Thyroid gland (tissue), 4 donors: Measurements from ENCODE around the gene VWA1. TPM values are rescaled to one million over a fixed set of nuclear protein-coding genes. Genes with fewer than 3 reads are reported as not detected.
A peak's percentile ranks its signal among the peaks of the same experiment; 100 is the strongest.

ENCODE experiments used
- DNase-seq, 2 donors: peaks; one replicate each; pipeline ENCODE4 v3.0.0-alpha.2; 2019
- H3K27ac ChIP-seq, 3 donors: fragments of 200-600 bp; sonication (generic); 1 replicate in 2 of 3; 2 replicates in 1 of 3; pipeline ENCODE4 v1.5.1; 2016 to 2019; ENCODE audit warnings: mild to moderate bottlenecking in 1 of 3, moderate library complexity in 1 of 3
- H3K27me3 ChIP-seq: fragments of 200-600 bp; sonication (generic); one replicate; pipeline ENCODE4 v1.5.1; 2019
- H3K36me3 ChIP-seq, 2 donors: fragments of 200-600 bp; sonication (generic); one replicate each; pipeline ENCODE4 v1.5.1; 2016 to 2019
- H3K4me1 ChIP-seq, 2 donors: fragments of 200-600 bp; sonication (generic); one replicate each; pipeline ENCODE4 v1.5.1; 2017 to 2019
- H3K4me3 ChIP-seq, 3 donors: fragments of 200-600 bp; sonication (generic); replicated peaks in 1 of 3; 1 replicate in 2 of 3; 2 replicates in 1 of 3; pipeline ENCODE4 v1.5.1; 2016; ENCODE audit warnings: mild to moderate bottlenecking in 1 of 3
- H3K9me3 ChIP-seq: fragments of 200-600 bp; sonication (generic); one replicate; pipeline ENCODE4 v1.5.1; 2017
- CTCF ChIP-seq, 6 experiments: fragments of 200-600 bp in 3 of 6; fragments of 450-650 bp in 3 of 6; sonication (generic) in 3 of 6; IDR thresholded peaks; one replicate each; pipeline ENCODE4 v1.5.1; 2016 to 2019; ENCODE audit warnings: antibody characterized with exemption in 6 of 6, mild to moderate bottlenecking in 2 of 6, inconsistent platforms in 1 of 6, moderate library complexity in 1 of 6
- POLR2A ChIP-seq, 2 donors: fragments of 450-650 bp; IDR thresholded peaks; one replicate each; pipeline ENCODE4 v1.6.1; 2017; ENCODE audit warnings: antibody characterized with exemption in 2 of 2, mild to moderate bottlenecking in 2 of 2, moderate library complexity in 1 of 2
- WGBS, 2 donors: methylation state at CpG; one replicate each; pipeline ENCODE4 v1.1.5; 2017; 5-methylcytosine and 5-hydroxymethylcytosine counted together
- intact Hi-C: fragments of 100-400 bp; cut with DNase I; formaldehyde crosslinking; loops from one replicate; pipeline ENCODE4 v1.15.1; 2023
- total RNA-seq, 4 donors: library from RNA; depleted of rRNA; stranded (reverse); fragments of >200 nt; gene quantifications; one replicate each; pipeline ENCODE4 v1.2.3, GENCODE V29; 2016

Gene VWA1
- total RNA-seq, 4 donors from 2014 or later: 11.4 to 52.0 (median 30.3) TPM

DNA sequence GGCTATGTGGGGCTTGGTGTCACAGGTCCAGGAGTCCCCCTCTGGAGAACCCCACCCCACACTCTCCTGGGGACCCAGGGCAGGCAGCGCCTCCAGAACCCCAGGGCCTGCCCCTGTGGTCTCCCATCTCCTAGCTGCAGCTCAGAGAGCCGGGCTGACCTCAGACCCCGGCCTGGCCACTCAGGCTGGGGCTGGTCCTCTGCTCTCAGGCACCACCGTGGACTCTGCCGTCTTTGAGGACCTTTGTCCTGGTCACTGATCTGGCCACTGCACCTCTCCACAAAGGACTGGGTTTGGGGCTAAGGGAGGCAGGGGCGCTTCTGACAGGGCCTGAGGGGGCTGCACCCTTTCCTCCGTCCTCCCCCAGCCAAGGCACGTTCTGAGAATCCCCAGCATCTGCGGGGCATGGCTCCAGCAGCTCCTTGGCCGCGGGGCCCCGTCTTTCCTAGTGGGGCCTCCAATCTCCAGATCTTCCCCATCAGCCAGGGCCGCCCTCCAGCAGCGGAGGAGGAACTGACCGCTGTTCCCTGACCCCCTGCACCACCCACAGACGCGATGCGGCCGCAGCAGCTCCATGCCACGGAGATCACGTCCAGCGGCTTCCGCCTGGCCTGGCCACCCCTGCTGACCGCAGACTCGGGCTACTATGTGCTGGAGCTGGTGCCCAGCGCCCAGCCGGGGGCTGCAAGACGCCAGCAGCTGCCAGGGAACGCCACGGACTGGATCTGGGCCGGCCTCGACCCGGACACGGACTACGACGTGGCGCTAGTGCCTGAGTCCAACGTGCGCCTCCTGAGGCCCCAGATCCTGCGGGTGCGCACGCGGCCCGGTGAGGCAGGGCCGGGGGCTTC lies 3.3 kb downstream of the VWA1 start:
- no peak overlapping the region for H3K27ac ChIP-seq
- peaks cover 7 to 34% of the 10 kb centered on the region in 2 donors for H3K4me1 ChIP-seq
- no peaks in the 10 kb centered on the region for H3K27me3 ChIP-seq
- H3K9me3 ChIP-seq: no peaks in the 10 kb centered on the region
- TF ChIP-seq POLR2A (IDR thresholded peaks at IDR 0.05) (no peak), CTCF (IDR thresholded peaks at IDR 0.05) (no peak)
- WGBS, 2 donors: 84 to 85% methylated on average over 12 to 14 of the region's 45 CpGs
- H3K36me3 ChIP-seq: no peaks in the 10 kb centered on the region
- no peak overlapping the region for H3K4me3 ChIP-seq
- intact Hi-C loops: no loop called here
- DNase-seq: no peak

DNA sequence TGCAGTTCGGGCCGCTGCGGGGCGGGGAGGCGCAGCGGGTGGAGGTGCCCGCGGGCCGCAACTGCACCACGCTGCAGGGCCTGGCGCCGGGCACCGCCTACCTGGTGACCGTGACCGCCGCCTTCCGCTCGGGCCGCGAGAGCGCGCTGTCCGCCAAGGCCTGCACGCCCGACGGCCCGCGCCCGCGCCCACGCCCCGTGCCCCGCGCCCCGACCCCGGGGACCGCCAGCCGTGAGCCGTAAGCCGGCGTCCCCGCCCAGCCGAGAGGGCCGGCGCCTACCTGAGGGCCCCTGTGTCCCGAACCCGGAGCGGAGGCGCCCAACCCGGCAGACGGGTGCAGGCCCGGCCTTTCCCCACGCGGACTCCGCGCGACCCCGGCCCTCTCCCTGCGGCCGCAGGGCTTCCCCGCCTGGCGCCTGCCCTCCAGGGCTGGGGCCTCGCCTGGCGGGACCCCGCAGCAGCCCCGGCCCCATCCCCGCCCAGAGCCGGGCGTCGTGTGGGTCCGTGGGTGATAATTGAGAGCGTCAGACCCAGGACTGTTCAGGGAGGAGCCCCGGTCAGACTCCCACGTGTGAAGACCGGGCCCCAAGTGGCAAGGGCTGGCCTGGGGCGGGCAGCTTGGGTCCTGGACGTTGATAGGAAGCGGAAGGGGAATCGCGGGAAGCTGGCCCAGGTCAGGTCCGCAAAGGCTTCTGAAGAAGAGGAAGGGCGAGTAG lies 4.2 kb downstream of the VWA1 start:
- Histone ChIP-seq H3K36me3 (no peaks in the 10 kb centered on the region), H3K4me3 (no peak overlapping the region), H3K27me3 (no peaks in the 10 kb centered on the region), H3K27ac (no peak overlapping the region), H3K9me3 (no peaks in the 10 kb centered on the region), H3K4me1 (peaks cover 6 to 25% of the 10 kb centered on the region in 2 donors)
- 84 to 86% methylated on average over 24 to 68 of the region's 82 CpGs for WGBS, 2 donors
- intact Hi-C loops: loop anchor here (5.0 kb wide), 1 partner anchor 32 kb away; the partner anchor contains the start of gene MRPL20
- DNase-seq: no peak
- TF ChIP-seq CTCF (IDR thresholded peaks at IDR 0.05) (no peak), POLR2A (IDR thresholded peaks at IDR 0.05) (no peak)

GRCh38 chr1:1440262-1441001 lies 4.9 kb downstream of the VWA1 start:
- Histone ChIP-seq H3K27ac (no peak overlapping the region), H3K27me3 (no peaks in the 10 kb centered on the region), H3K9me3 (no peaks in the 10 kb centered on the region), H3K36me3 (no peaks in the 10 kb centered on the region), H3K4me1 (peaks cover 0 to 18% of the 10 kb centered on the region in 2 donors), H3K4me3 (no peak overlapping the region)
- intact Hi-C loops: loop anchor here (5.0 kb wide), 1 partner anchor 33 kb away; the partner anchor contains the start of gene MRPL20
- TF ChIP-seq POLR2A (IDR thresholded peaks at IDR 0.05): no peak
- TF ChIP-seq CTCF (IDR thresholded peaks at IDR 0.05): no peak
- DNase-seq: no peak
- WGBS, 2 donors: 70 to 75% methylated on average over 19 to 26 of the region's 26 CpGs

- 33 to 53% methylated on average over 10 to 12 of the region's 29 CpGs for WGBS, 2 donors
- TF ChIP-seq CTCF (IDR thresholded peaks at IDR 0.05) (peak; percentile 54 to 86 (median 73)), POLR2A (IDR thresholded peaks at IDR 0.05) (no peak)
- H3K27me3 ChIP-seq: no peaks in the 10 kb centered on the region
- H3K36me3 ChIP-seq: no peaks in the 10 kb centered on the region
- DNase-seq: peak; percentile 40 to 42
- peaks cover 0 to 12% of the 10 kb centered on the region in 2 donors for H3K4me1 ChIP-seq
- intact Hi-C loops: loop anchor here (5.0 kb wide), 1 partner anchor 34 kb away; the partner anchor contains the start of gene MRPL20
- no peak overlapping the region for H3K27ac ChIP-seq
- H3K9me3 ChIP-seq: no peaks in the 10 kb centered on the region
- no peak overlapping the region for H3K4me3 ChIP-seq
Observed at GRCh38 chr1:1441002-1441888, 5.8 kb downstream of the VWA1 start.
